ENCODE data around the gene MT3.

DNA sequence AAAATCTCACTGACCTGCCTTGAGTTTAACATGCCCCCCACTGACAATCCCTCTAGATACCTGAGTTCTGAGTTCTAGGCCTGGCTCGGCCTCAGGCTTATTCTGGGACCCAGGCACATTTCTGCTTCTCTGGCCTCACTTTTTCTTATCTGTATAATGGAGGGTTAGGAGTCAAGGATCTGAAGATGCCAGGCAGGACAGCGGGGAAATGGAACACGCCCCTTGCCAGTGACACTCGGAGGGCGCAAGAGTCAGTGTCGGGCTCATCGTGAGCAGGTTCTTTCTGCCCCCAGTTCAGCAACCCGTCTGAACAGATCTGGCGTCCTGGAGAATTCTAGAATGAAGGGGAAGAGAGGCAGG lies 567 bp upstream of the MT3 start:
- TF ChIP-seq CTCF (conservative IDR thresholded peaks at IDR 0.05; ENCODE audit: low read depth in 2 of 2) (no peak), EZH2phosphoT487 (IDR thresholded peaks at IDR 0.05; ENCODE audit: unreplicated experiment) (no peak), EZH2 (IDR thresholded peaks at IDR 0.05; ENCODE audit: low read depth, unreplicated experiment) (peak; percentile 15), STAT1 (IDR thresholded peaks at IDR 0.05; ENCODE audit: unreplicated experiment) (no peak), POLR2AphosphoS5 (IDR thresholded peaks at IDR 0.05; ENCODE audit: low read depth) (no peak), REST (IDR thresholded peaks at IDR 0.05; ENCODE audit: unreplicated experiment) (no peak), ETS1 (IDR thresholded peaks at IDR 0.05) (no peak), CREB1 (CRISPR knock-in tag; IDR thresholded peaks at IDR 0.05; ENCODE audit: low read depth) (no peak)

Measured in GM23338 (cell line).